Transverse colon (tissue), 4 donors: ENCODE results near the gene MAP3K1. TPM values are rescaled to one million over a fixed set of nuclear protein-coding genes. Genes with fewer than 3 reads are reported as not detected.

Source experiments
- DNase-seq: peaks from one replicate; pipeline ENCODE4 v3.0.0-alpha.2; 2019
- H3K27ac ChIP-seq, 4 donors: fragments of 200-600 bp; sonication (generic); 2 replicates each; pipeline ENCODE4 v1.5.1; 2016 to 2018; ENCODE audit warnings: inconsistent platforms in 4 of 4
- H3K27me3 ChIP-seq: fragments of 200-600 bp; sonication (generic); 2 replicates; pipeline ENCODE4 v1.5.1; 2017; ENCODE audit warnings: inconsistent platforms
- H3K36me3 ChIP-seq, 4 donors: fragments of 200-600 bp; sonication (generic); 2 replicates each; pipeline ENCODE4 v1.5.1; 2017 to 2019; ENCODE audit warnings: inconsistent platforms in 4 of 4
- H3K4me1 ChIP-seq, 4 donors: fragments of 200-600 bp; sonication (generic); 2 replicates each; pipeline ENCODE4 v1.5.1; 2017 to 2020; ENCODE audit warnings: inconsistent platforms in 4 of 4
- H3K4me3 ChIP-seq, 4 donors: fragments of 200-600 bp; sonication (generic); 1 replicate in 1 of 4; 2 replicates in 3 of 4; pipeline versions ENCODE4 v1.5.1 to v1.6.1; 2017 to 2019; ENCODE audit warnings: inconsistent platforms in 4 of 4
- H3K9me3 ChIP-seq, 2 donors: fragments of 200-600 bp; sonication (generic); 2 replicates each; pipeline ENCODE4 v1.5.1; 2017 to 2019; ENCODE audit warnings: inconsistent platforms in 2 of 2
- EP300 ChIP-seq: sonication (generic); formaldehyde crosslinking; IDR thresholded peaks from one replicate; pipeline ENCODE4 v1.6.1; 2017; ENCODE audit warnings: antibody characterized with exemption, low read depth
- POLR2A ChIP-seq: fragments of 450-650 bp; IDR thresholded peaks from one replicate; pipeline ENCODE4 v1.6.1; 2016; ENCODE audit warnings: antibody characterized with exemption, mild to moderate bottlenecking, moderate library complexity
- POLR2AphosphoS5 ChIP-seq, 3 donors: sonication (generic); formaldehyde crosslinking; IDR thresholded peaks; one replicate each; pipeline ENCODE4 v1.6.1; 2016; ENCODE audit warnings: antibody characterized with exemption in 3 of 3
- WGBS, 2 donors: methylation state at CpG; one replicate each; pipeline ENCODE4 v1.1.5; 2018; ENCODE audit warnings: low coverage in 1 of 2; 5-methylcytosine and 5-hydroxymethylcytosine counted together
- in situ Hi-C, 4 donors: fragments of 200-750 bp; cut with MboI; loops; one replicate each; pipeline versions ENCODE4 v1.15.0 to v1.15.1; 2017; ENCODE audit warnings: low sequenced_read_pairs in 3 of 4, low pct_ligation_motif_present in 1 of 4, low pct_unique_long_range_greater_than_20kb in 1 of 4
- intact Hi-C: fragments of 100-400 bp; cut with DNase I; formaldehyde crosslinking; loops from one replicate; pipeline ENCODE4 v1.15.1; 2023; ENCODE audit warnings: low total_unique reads
- total RNA-seq, 4 donors: library from RNA; depleted of rRNA; stranded (reverse); fragments of >200 nt; gene quantifications; one replicate each; pipeline ENCODE4 v1.1.0, GENCODE V29; 2016
- TF ChIP-seq, protein P1 (sequence below), 5 experiments: fragments of 200-600 bp in 3 of 5; fragments of 450-650 bp in 2 of 5; sonication (generic) in 3 of 5; IDR thresholded peaks; 1 replicate in 2 of 5; 2 replicates in 3 of 5; pipeline ENCODE4 v1.5.1; 2016 to 2017; ENCODE audit warnings: antibody characterized with exemption in 5 of 5, inconsistent platforms in 3 of 5, mild to moderate bottlenecking in 2 of 5, moderate library complexity in 1 of 5

The MAP3K1 gene
- total RNA-seq, 4 donors from 2014 or later: 8.6 to 17.3 (median 12.4) TPM

DNA sequence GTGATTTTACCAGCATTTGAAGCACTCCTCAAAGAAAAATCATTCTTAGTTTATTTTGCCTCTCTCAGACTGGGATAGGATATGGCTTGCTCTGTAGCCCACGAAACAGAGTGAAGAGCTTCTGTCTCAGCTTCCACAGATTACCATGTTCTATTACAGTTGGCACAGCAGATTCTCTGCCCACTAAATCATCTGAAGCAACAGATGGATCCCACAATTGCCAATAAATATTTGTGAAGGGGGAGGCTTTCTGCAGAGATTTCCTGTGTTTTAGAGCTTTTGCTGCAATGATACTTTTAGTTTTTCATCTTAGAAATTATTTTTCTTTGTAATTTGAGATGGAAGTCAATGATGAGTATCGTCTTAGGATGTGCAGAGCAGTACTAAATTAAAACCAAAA is 12.3 kb upstream of the MAP3K1 start:
- no peak overlapping the region for H3K27ac ChIP-seq
- in situ Hi-C loops: no loop called here
- no peak for DNase-seq
- TF ChIP-seq, protein P1, sequence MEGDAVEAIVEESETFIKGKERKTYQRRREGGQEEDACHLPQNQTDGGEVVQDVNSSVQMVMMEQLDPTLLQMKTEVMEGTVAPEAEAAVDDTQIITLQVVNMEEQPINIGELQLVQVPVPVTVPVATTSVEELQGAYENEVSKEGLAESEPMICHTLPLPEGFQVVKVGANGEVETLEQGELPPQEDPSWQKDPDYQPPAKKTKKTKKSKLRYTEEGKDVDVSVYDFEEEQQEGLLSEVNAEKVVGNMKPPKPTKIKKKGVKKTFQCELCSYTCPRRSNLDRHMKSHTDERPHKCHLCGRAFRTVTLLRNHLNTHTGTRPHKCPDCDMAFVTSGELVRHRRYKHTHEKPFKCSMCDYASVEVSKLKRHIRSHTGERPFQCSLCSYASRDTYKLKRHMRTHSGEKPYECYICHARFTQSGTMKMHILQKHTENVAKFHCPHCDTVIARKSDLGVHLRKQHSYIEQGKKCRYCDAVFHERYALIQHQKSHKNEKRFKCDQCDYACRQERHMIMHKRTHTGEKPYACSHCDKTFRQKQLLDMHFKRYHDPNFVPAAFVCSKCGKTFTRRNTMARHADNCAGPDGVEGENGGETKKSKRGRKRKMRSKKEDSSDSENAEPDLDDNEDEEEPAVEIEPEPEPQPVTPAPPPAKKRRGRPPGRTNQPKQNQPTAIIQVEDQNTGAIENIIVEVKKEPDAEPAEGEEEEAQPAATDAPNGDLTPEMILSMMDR (IDR thresholded peaks at IDR 0.05): no peak
- TF ChIP-seq POLR2AphosphoS5 (IDR thresholded peaks at IDR 0.05) (no peak), POLR2A (no peak), EP300 (no peak)
- no peak overlapping the region for H3K4me3 ChIP-seq
- H3K4me1 ChIP-seq: peaks cover 0 to 3% (median 0%) of the 10 kb centered on the region in 4 donors
- intact Hi-C loops: no loop called here
- H3K36me3 ChIP-seq: no peaks in the 10 kb centered on the region
- WGBS, 2 donors: 83 to 91% methylated on average over 2 of the region's 2 CpGs
- no peaks in the 10 kb centered on the region for H3K9me3 ChIP-seq
- H3K27me3 ChIP-seq: no peaks in the 10 kb centered on the region

DNA sequence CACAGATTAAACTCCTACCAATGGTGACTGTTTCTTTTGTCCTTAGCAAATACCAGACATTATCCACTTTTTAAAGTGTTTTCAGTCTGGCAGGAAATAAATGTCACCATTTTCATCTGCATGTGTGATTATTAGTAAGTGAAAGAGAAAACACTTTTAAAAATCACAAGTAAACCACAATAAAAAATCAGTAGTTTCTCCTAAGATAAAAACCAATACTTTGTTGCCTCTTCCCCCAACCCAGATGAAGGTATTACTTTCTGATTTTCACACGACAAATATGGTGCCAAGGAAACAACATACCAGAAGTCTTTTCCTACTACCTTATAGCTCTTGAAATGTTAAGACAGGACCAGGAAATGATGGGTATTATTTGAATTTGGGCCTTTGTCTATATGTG is 11.5 kb upstream of the MAP3K1 start:
- H3K4me1 ChIP-seq: peaks cover 0 to 3% (median 0%) of the 10 kb centered on the region in 4 donors

DNA sequence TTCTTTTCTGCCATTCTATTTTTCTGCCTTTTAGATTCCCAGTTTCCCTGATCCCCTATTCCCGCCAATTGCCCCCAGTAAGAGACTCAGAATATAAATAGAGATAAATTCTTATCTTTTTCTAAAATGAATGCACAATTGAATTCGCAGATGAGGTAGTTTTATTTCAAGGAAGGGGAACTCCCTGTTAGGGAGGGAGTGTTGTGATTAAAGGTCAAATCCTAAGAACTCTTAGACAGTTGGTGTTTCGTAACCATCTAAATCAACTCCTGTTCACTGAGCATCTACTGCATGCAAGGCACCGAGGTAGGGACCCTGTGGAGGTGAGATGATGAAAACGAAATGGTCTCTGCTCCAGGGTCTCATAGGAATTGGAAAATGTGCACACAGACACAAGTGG is 7.7 kb upstream of the MAP3K1 start:
- in situ Hi-C loops: no loop called here

More for the DNA sequence above, 11.5 kb upstream of the MAP3K1 start:
- no peaks in the 10 kb centered on the region for H3K9me3 ChIP-seq
- H3K27me3 ChIP-seq: no peaks in the 10 kb centered on the region
- TF ChIP-seq, protein P1 (IDR thresholded peaks at IDR 0.05): no peak
- TF ChIP-seq POLR2AphosphoS5 (IDR thresholded peaks at IDR 0.05) (no peak), POLR2A (no peak), EP300 (no peak)
- H3K36me3 ChIP-seq: no peaks in the 10 kb centered on the region
- DNase-seq: no peak
- intact Hi-C loops: no loop called here
- 70 to 90% methylated on average over 1 of the region's 1 CpG for WGBS, 2 donors
- in situ Hi-C loops: no loop called here
- no peak overlapping the region for H3K27ac ChIP-seq
- H3K4me3 ChIP-seq: no peak overlapping the region

DNA sequence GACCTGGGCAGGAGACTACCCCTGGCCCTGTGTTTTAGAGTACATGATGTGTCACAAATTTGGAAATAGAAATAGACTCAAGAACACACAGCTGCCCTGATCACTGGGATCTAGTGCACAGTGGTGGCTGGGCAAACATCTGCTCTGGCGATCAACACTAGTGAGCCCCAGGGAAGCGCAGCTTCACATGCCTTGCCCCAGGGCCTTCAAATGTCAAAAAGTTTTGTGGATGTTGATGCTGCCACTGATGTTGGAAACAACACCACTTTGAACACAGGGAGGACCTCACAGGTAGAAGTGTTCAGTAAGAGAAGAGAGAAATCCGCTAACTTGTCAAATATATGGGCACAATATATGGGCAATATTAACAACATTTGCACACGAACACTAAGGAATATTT is 7.1 kb upstream of the MAP3K1 start:
- in situ Hi-C loops: no loop called here
- no peaks in the 10 kb centered on the region for H3K36me3 ChIP-seq
- H3K4me3 ChIP-seq: no peak overlapping the region
- H3K27ac ChIP-seq: no peak overlapping the region
- DNase-seq: no peak
- 75 to 95% methylated on average over 1 to 4 of the region's 4 CpGs for WGBS, 2 donors
- intact Hi-C loops: loop anchor here (5.0 kb wide), 1 partner anchor 1494 kb away; no protein-coding TSS in a partner anchor
- no peaks in the 10 kb centered on the region for H3K27me3 ChIP-seq
- peaks cover 0 to 3% (median 0%) of the 10 kb centered on the region in 4 donors for H3K4me1 ChIP-seq
- TF ChIP-seq, protein P1 (IDR thresholded peaks at IDR 0.05): no peak
- TF ChIP-seq POLR2A: no peak
- no peak for TF ChIP-seq EP300
- no peak for TF ChIP-seq POLR2AphosphoS5 (IDR thresholded peaks at IDR 0.05)
- H3K9me3 ChIP-seq: no peaks in the 10 kb centered on the region

More for the DNA sequence above, 7.7 kb upstream of the MAP3K1 start:
- no peaks in the 10 kb centered on the region for H3K9me3 ChIP-seq
- DNase-seq: no peak
- no peak overlapping the region for H3K4me3 ChIP-seq
- WGBS, 2 donors: 48 to 63% methylated on average over 4 to 5 of the region's 5 CpGs
- no peak overlapping the region for H3K27ac ChIP-seq
- H3K36me3 ChIP-seq: no peaks in the 10 kb centered on the region
- no peaks in the 10 kb centered on the region for H3K27me3 ChIP-seq
- intact Hi-C loops: loop anchor here (5.0 kb wide), 1 partner anchor 1495 kb away; no protein-coding TSS in a partner anchor
- TF ChIP-seq POLR2A (no peak), POLR2AphosphoS5 (IDR thresholded peaks at IDR 0.05) (no peak), EP300 (no peak)
- TF ChIP-seq, protein P1 (IDR thresholded peaks at IDR 0.05): no peak
- peaks cover 0 to 3% (median 0%) of the 10 kb centered on the region in 4 donors for H3K4me1 ChIP-seq
